Left ventricle myocardium inferior (tissue), 1 donor: ENCODE results near the gene PPP2R3B. TPM values are rescaled to one million over a fixed set of nuclear protein-coding genes. Genes with fewer than 3 reads are reported as not detected.

Experiments
- DNase-seq: peaks from one replicate; pipeline ENCODE4 v3.0.0-alpha.2; 2020
- H3K27ac ChIP-seq: fragments of 200-600 bp; replicated peaks from 2 replicates; pipeline ENCODE4 v1.8.0; 2021
- H3K27me3 ChIP-seq: fragments of 200-600 bp; 2 replicates; pipeline ENCODE4 v1.8.0; 2021; ENCODE audit warnings: low read depth
- H3K36me3 ChIP-seq: fragments of 200-600 bp; 2 replicates; pipeline ENCODE4 v1.8.0; 2021
- H3K4me1 ChIP-seq: fragments of 200-600 bp; 2 replicates; pipeline ENCODE4 v1.8.0; 2021
- H3K4me3 ChIP-seq: fragments of 200-600 bp; 2 replicates; pipeline ENCODE4 v1.8.0; 2021; ENCODE audit warnings: mild to moderate bottlenecking, moderate library complexity
- H3K9me3 ChIP-seq: fragments of 200-600 bp; replicated peaks from 2 replicates; pipeline ENCODE4 v1.8.0; 2021
- CTCF ChIP-seq: fragments of 200-600 bp; IDR thresholded peaks from 2 replicates; pipeline ENCODE4 v1.8.0; 2021; ENCODE audit warnings: antibody characterized with exemption, mild to moderate bottlenecking, borderline replicate concordance
- intact Hi-C: fragments of 100-400 bp; cut with micrococcal nuclease; formaldehyde crosslinking; loops from one replicate; pipeline ENCODE4 v1.11.0; 2022
- total RNA-seq: library from RNA; stranded (reverse); fragmentation: NEBNext Ultra II Directional; extraction: Animal tissue kit (Norgen Biotek cat#: 25700); gene quantifications from one replicate; pipeline ENCODE4 v1.2.1, GENCODE V29; 2021
- donor health status: DM: no; HTN: yes; CAD: no; lungs with severe emphysema.

The PPP2R3B gene
- total RNA-seq, 1 donor from 2014 or later: 170 TPM

- Histone ChIP-seq H3K36me3 (peaks cover 40% of the 10 kb centered on the region), H3K4me1 (peaks cover 6% of the 10 kb centered on the region), H3K27ac (no peak overlapping the region), H3K4me3 (no peak overlapping the region), H3K9me3 (peaks cover 28% of the 10 kb centered on the region), H3K27me3 (no peaks in the 10 kb centered on the region)
- no peak for DNase-seq
- intact Hi-C loops: no loop called here
- no peak for TF ChIP-seq CTCF
These were observed 24.4 kb downstream of the PPP2R3B start for GRCh38 chrX:362351-362750.

GRCh38 chrX:361231-362145 lies 25.2 kb downstream of the PPP2R3B start:
- no peak for DNase-seq
- Histone ChIP-seq H3K4me3 (no peak overlapping the region), H3K36me3 (peaks cover 42% of the 10 kb centered on the region), H3K9me3 (peaks cover 28% of the 10 kb centered on the region), H3K27me3 (no peaks in the 10 kb centered on the region), H3K27ac (no peak overlapping the region), H3K4me1 (no peaks in the 10 kb centered on the region)
- intact Hi-C loops: no loop called here
- no peak for TF ChIP-seq CTCF

- no peaks in the 10 kb centered on the region for H3K4me1 ChIP-seq
- DNase-seq: no peak
- H3K4me3 ChIP-seq: no peak overlapping the region
- peaks cover 42% of the 10 kb centered on the region for H3K36me3 ChIP-seq
- no peak overlapping the region for H3K27ac ChIP-seq
- TF ChIP-seq CTCF: no peak
- intact Hi-C loops: no loop called here
- H3K27me3 ChIP-seq: no peaks in the 10 kb centered on the region
- H3K9me3 ChIP-seq: peaks cover 28% of the 10 kb centered on the region
These were observed 26.1 kb downstream of the PPP2R3B start for GRCh38 chrX:360496-361150.

GRCh38 chrX:358651-359143 lies 28.0 kb downstream of the PPP2R3B start:
- Histone ChIP-seq H3K4me3 (no peak overlapping the region), H3K27ac (no peak overlapping the region), H3K4me1 (peaks cover 6% of the 10 kb centered on the region), H3K9me3 (peaks cover 28% of the 10 kb centered on the region), H3K27me3 (no peaks in the 10 kb centered on the region), H3K36me3 (peaks cover 42% of the 10 kb centered on the region)
- intact Hi-C loops: no loop called here
- DNase-seq: no peak
- no peak for TF ChIP-seq CTCF

- H3K27ac ChIP-seq: no peak overlapping the region
- H3K27me3 ChIP-seq: no peaks in the 10 kb centered on the region
- peak; percentile 13 for DNase-seq
These were observed 28.8 kb downstream of the PPP2R3B start for GRCh38 chrX:357693-358471.

More at GRCh38 chrX:357693-358471, 28.8 kb downstream of the PPP2R3B start:
- Histone ChIP-seq H3K4me3 (no peak overlapping the region), H3K36me3 (peaks cover 42% of the 10 kb centered on the region), H3K4me1 (peaks cover 6% of the 10 kb centered on the region), H3K9me3 (peaks cover 28% of the 10 kb centered on the region)
- TF ChIP-seq CTCF: no peak
- intact Hi-C loops: no loop called here
